H1 (cell line): ENCODE measurements around the gene ASTN2. TPM values are rescaled to one million over a fixed set of nuclear protein-coding genes. Genes with fewer than 3 reads are reported as not detected.

ENCODE experiments used
- CTCF ChIA-PET: fragments of 300-600 bp; sonication (Branson Sonifier 250); formaldehyde crosslinking; loops from one replicate; lab custom pipeline; 2021; ENCODE audit not compliant: partially characterized antibody; lab: Charles Lee
- POLR2A ChIA-PET: fragments of 300-600 bp; sonication (Branson Sonifier 250); formaldehyde crosslinking; loops from one replicate; lab custom pipeline; 2021; ENCODE audit warnings: inconsistent platforms; ENCODE audit not compliant: partially characterized antibody; lab: Charles Lee
- DNase-seq, 2 experiments: peaks; one replicate each; pipeline versions ENCODE4 v3.0.0 to v3.0.0-alpha.2; 2010 to 2022; ENCODE audit warnings: low spot score in 2 of 2, low read depth in 1 of 2, mixed read lengths in 1 of 2
- FAIRE-seq: peaks from 2 replicates; lab custom pipeline; 2011; peaks lifted over from hg19 to GRCh38; lab: Jason Lieb, UNC
- H2AFZ ChIP-seq: 2 replicates; pipeline ENCODE4 v1.8.1; 2012; ENCODE audit warnings: low read length, inconsistent platforms
- H2AK5ac ChIP-seq: 2 replicates; pipeline ENCODE4 v1.6.1; 2013; ENCODE audit warnings: low read depth, low read length
- H2BK120ac ChIP-seq: replicated peaks from 2 replicates; pipeline ENCODE3; 2013; ENCODE audit warnings: low read depth, low read length, inconsistent platforms
- H2BK12ac ChIP-seq: 2 replicates; pipeline ENCODE4 v1.6.1; 2013; ENCODE audit warnings: low read depth, low read length
- H2BK15ac ChIP-seq: 2 replicates; pipeline ENCODE4 v1.6.1; 2013; ENCODE audit warnings: low read length
- H2BK20ac ChIP-seq: 2 replicates; pipeline ENCODE4 v1.6.1; 2013; ENCODE audit warnings: low read length
- H2BK5ac ChIP-seq: 2 replicates; pipeline ENCODE4 v1.6.1; 2013; ENCODE audit warnings: low read depth, low read length
- H3K14ac ChIP-seq: 2 replicates; pipeline ENCODE4 v1.6.1; 2013; ENCODE audit warnings: inconsistent platforms; ENCODE audit not compliant: insufficient read length
- H3K18ac ChIP-seq: 2 replicates; pipeline ENCODE4 v1.6.1; 2013; ENCODE audit warnings: low read length; ENCODE audit errors: extremely low read depth
- H3K23ac ChIP-seq: 2 replicates; pipeline ENCODE4 v1.6.1; 2013; ENCODE audit warnings: inconsistent platforms; ENCODE audit not compliant: insufficient read length
- H3K23me2 ChIP-seq: 2 replicates; pipeline ENCODE4 v1.6.1; 2013; ENCODE audit warnings: low read depth, low read length
- H3K27ac ChIP-seq: 2 replicates; pipeline ENCODE4 v1.6.1; 2011; ENCODE audit warnings: low read depth, low read length, inconsistent platforms
- H3K27me3 ChIP-seq, 4 experiments: replicated peaks in 1 of 4; 1 replicate in 1 of 4; 2 replicates in 3 of 4; pipeline versions ENCODE4 v1.6.1 to v1.8.1; 2011 to 2013; ENCODE audit warnings: low read length in 3 of 4, mild to moderate bottlenecking in 3 of 4, inconsistent platforms in 2 of 4, mixed read lengths in 2 of 4, moderate library complexity in 1 of 4; ENCODE audit not compliant: control insufficient read depth in 3 of 4, insufficient read depth in 3 of 4; ENCODE audit errors: extremely low read depth in 1 of 4
- H3K36me3 ChIP-seq, 4 experiments: 2 replicates each; pipeline versions ENCODE4 v1.6.1 to v1.8.1; 2011 to 2013; ENCODE audit warnings: mild to moderate bottlenecking in 4 of 4, low read length in 3 of 4, moderate library complexity in 2 of 4, control low read depth in 1 of 4, inconsistent platforms in 1 of 4; ENCODE audit not compliant: insufficient read depth in 4 of 4, control insufficient read depth in 2 of 4
- H3K4ac ChIP-seq: replicated peaks from 2 replicates; pipeline ENCODE3; 2013; ENCODE audit warnings: low read length, low read depth, mixed read lengths, inconsistent platforms; ENCODE audit not compliant: insufficient read length
- H3K4me1 ChIP-seq, 4 experiments: replicated peaks in 1 of 4; 1 replicate in 1 of 4; 2 replicates in 3 of 4; pipeline versions ENCODE4 v1.6.1 to v1.8.1; 2011 to 2013; ENCODE audit warnings: low read length in 3 of 4, inconsistent platforms in 2 of 4, mixed read lengths in 1 of 4; ENCODE audit not compliant: insufficient read depth in 4 of 4, control insufficient read depth in 3 of 4
- H3K4me2 ChIP-seq, 2 experiments: 2 replicates each; pipeline versions ENCODE4 v1.6.1 to v1.8.1; 2011 to 2013; ENCODE audit warnings: low read depth in 2 of 2, low read length in 2 of 2, control low read depth in 1 of 2, inconsistent platforms in 1 of 2, mild to moderate bottlenecking in 1 of 2; ENCODE audit not compliant: insufficient read depth in 1 of 2
- H3K4me3 ChIP-seq, 4 experiments: fragments of 200-600, 300-600 bp in 1 of 4; sonication (generic), shearing (Covaris generic), sonication (Bioruptor Twin) in 1 of 4; 2 replicates each; pipeline versions ENCODE4 v1.5.1 to v1.8.1; 2011 to 2016; ENCODE audit warnings: low read length in 4 of 4, low read depth in 3 of 4, control low read depth in 2 of 4, inconsistent platforms in 2 of 4, mild to moderate bottlenecking in 2 of 4, mixed read lengths in 1 of 4, moderate library complexity in 1 of 4; ENCODE audit not compliant: insufficient read depth in 2 of 4; ENCODE audit errors: extremely low read depth in 1 of 4
- H3K56ac ChIP-seq: replicated peaks from 2 replicates; pipeline ENCODE3; 2013; ENCODE audit warnings: low read depth, mild to moderate bottlenecking, mixed read lengths, low read length, inconsistent platforms; ENCODE audit not compliant: insufficient read length
- H3K79me1 ChIP-seq: 2 replicates; pipeline ENCODE4 v1.6.1; 2013; ENCODE audit warnings: low read depth, low read length, control low read depth
- H3K79me2 ChIP-seq, 2 experiments: 2 replicates each; pipeline versions ENCODE4 v1.6.1 to v1.8.1; 2012 to 2013; ENCODE audit warnings: low read length in 2 of 2, mild to moderate bottlenecking in 2 of 2, inconsistent platforms in 1 of 2; ENCODE audit not compliant: insufficient read depth in 2 of 2, control insufficient read depth in 1 of 2
- H3K9ac ChIP-seq, 4 experiments: replicated peaks in 1 of 4; 1 replicate in 1 of 4; 2 replicates in 3 of 4; pipeline versions ENCODE4 v1.6.1 to v1.8.1; 2011 to 2013; ENCODE audit warnings: low read depth in 3 of 4, low read length in 3 of 4, control low read depth in 2 of 4, mild to moderate bottlenecking in 2 of 4, moderate library complexity in 2 of 4, inconsistent platforms in 1 of 4; ENCODE audit errors: extremely low read depth in 1 of 4
- H3K9me3 ChIP-seq, 2 experiments: 2 replicates each; pipeline versions ENCODE4 v1.6.1 to v1.8.1; 2012 to 2013; ENCODE audit warnings: mild to moderate bottlenecking in 2 of 2, moderate library complexity in 2 of 2, control low read depth in 1 of 2, inconsistent platforms in 1 of 2, low read depth in 1 of 2, low read length in 1 of 2, mixed read lengths in 1 of 2; ENCODE audit not compliant: insufficient read depth in 2 of 2
- H4K20me1 ChIP-seq, 2 experiments: replicated peaks in 1 of 2; 2 replicates each; pipeline versions ENCODE3 to v1.8.1; 2011 to 2013; ENCODE audit warnings: inconsistent platforms in 2 of 2, low read length in 2 of 2, mild to moderate bottlenecking in 1 of 2; ENCODE audit not compliant: insufficient read depth in 2 of 2, control insufficient read depth in 1 of 2
- H4K5ac ChIP-seq: 2 replicates; pipeline ENCODE4 v1.6.1; 2013; ENCODE audit warnings: low read length, low read depth, mixed read lengths, inconsistent platforms; ENCODE audit not compliant: insufficient read length
- H4K8ac ChIP-seq: 2 replicates; pipeline ENCODE4 v1.8.0; 2013; ENCODE audit warnings: mild to moderate bottlenecking, moderate library complexity, low read length, inconsistent platforms; ENCODE audit not compliant: insufficient read depth; ENCODE audit errors: extremely low read depth
- H4K91ac ChIP-seq: replicated peaks from 2 replicates; pipeline ENCODE3; 2013; ENCODE audit warnings: low read length, mixed read lengths, inconsistent platforms; ENCODE audit not compliant: insufficient read length
- CEBPB ChIP-seq: IDR thresholded peaks from 2 replicates; pipeline ENCODE4 v1.6.1; 2012; ENCODE audit warnings: low read depth, low read length
- EGR1 ChIP-seq: IDR thresholded peaks from 2 replicates; pipeline ENCODE4 v1.6.1; 2011; ENCODE audit warnings: low read depth, low read length, borderline replicate concordance
- JUND ChIP-seq: IDR thresholded peaks from 2 replicates; pipeline ENCODE4 v1.6.1; 2011; ENCODE audit warnings: mild to moderate bottlenecking, improper control_type of control experiment, low read length
- KDM4A ChIP-seq: IDR thresholded peaks from one replicate; pipeline ENCODE4 v1.7.1; 2012; ENCODE audit warnings: low read depth, mild to moderate bottlenecking, moderate library complexity, low read length, inconsistent platforms; ENCODE audit not compliant: severe bottlenecking
- RNF2 ChIP-seq: fragments of 200-900, 300-1000 bp; sonication (generic); IDR thresholded peaks from 2 replicates; pipeline ENCODE4 v1.7.1; 2016; ENCODE audit warnings: borderline replicate concordance, low read depth, mild to moderate bottlenecking, antibody characterized with exemption, low read length; ENCODE audit not compliant: poor library complexity, severe bottlenecking; ENCODE audit errors: missing control alignments
- ZNF274 ChIP-seq: IDR thresholded peaks from 2 replicates; pipeline ENCODE4 v1.7.0; 2012; ENCODE audit warnings: low read length, borderline replicate concordance; ENCODE audit errors: extremely low read depth
- polyA plus RNA-seq, 7 experiments: library from polyadenylated mRNA; depleted of rRNA in 3 of 7; stranded (reverse) in 5 of 7; unstranded in 2 of 7; fragments of >200 nt in 5 of 7; fragments of 200-250 nt in 2 of 7; gene quantifications; 1 replicate in 5 of 7; 2 replicates in 1 of 7; 4 replicates in 1 of 7; pipeline versions ENCODE4 v1.2.1 to v1.2.3, GENCODE V29; 2011 to 2013; ENCODE audit warnings: missing spikeins in 2 of 7, mixed read lengths in 2 of 7
- total RNA-seq: library from RNA; stranded (reverse); fragmentation: NEBNext Ultra II Directional; extraction: Animal tissue kit (Norgen Biotek cat#: 25700); gene quantifications from 2 replicates; pipeline ENCODE4 v1.2.1, GENCODE V29; 2021

ASTN2 gene
- total and polyA plus RNA-seq, 2 of the 8 experiments (the other 6 are each of a cell fraction or from before 2014, with no cell fraction given), result 8.2 to 13.7 TPM

DNA sequence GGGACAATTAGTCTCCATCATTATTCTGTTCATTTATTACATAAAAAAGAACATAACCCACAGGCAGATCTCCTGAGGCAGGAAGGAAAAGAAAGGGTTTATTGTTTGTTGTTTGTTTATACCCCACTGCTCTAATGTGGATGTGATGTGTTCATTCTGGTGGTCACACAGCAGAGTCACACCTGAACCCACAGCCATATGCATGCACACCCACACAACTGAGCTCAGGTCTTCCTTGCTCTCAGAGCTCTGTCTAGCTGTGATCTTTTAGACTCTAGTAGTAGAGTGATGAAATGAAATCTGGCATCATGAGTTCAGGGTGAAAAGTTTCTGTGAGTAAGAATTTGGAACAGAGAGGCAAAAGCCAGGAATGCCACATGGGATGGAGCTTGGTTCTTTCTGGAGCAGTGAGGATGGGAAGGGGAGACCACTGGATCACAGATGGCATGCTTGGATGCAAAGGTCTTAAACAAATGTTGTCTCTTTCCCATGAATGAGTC is 1034.3 kb downstream of the ASTN2 start:
- Histone ChIP-seq H3K14ac (no peak overlapping the region), H4K5ac (no peak overlapping the region), H2BK15ac (no peak overlapping the region), H3K56ac (no peak overlapping the region), H4K8ac (no peak overlapping the region), H3K23ac (no peak overlapping the region), H3K18ac (no peak overlapping the region), H2AFZ (no peak overlapping the region), H2BK5ac (no peak overlapping the region), H3K23me2 (no peaks in the 10 kb centered on the region), H2BK120ac (no peak overlapping the region), H3K9me3 (no peaks in the 10 kb centered on the region), H3K27ac (no peak overlapping the region), H4K91ac (no peak overlapping the region), H2BK12ac (no peak overlapping the region), H2BK20ac (no peak overlapping the region), H3K4me3 (no peak overlapping the region), H3K36me3 (peaks cover 0 to 2% (median 0%) of the 10 kb centered on the region in 4 experiments; a peak in 1 of 8 replicates), H3K27me3 (no peaks in the 10 kb centered on the region), H3K4me1 (no peaks in the 10 kb centered on the region), H2AK5ac (no peak overlapping the region), H3K4ac (no peak overlapping the region), H3K79me2 (no peaks in the 10 kb centered on the region), H4K20me1 (no peaks in the 10 kb centered on the region), H3K9ac (no peak overlapping the region), H3K4me2 (no peak overlapping the region), H3K79me1 (no peaks in the 10 kb centered on the region)
- ChIA-PET CTCF (interaction anchor here (1.2 to 1.6 kb wide), 4 partner anchors 20 to 191 kb away, joined by 3 to 4 read pairs (median 3); no protein-coding TSS in a partner anchor), POLR2A (interaction anchor here (0.6 kb wide), 1 partner anchor 143 kb away, joined by 3 read pairs; no protein-coding TSS in a partner anchor)
- DNase-seq (no peak), FAIRE-seq (no peak)
- TF ChIP-seq RNF2 (no peak), CEBPB (no peak), EGR1 (no peak), JUND (no peak), KDM4A (no peak), ZNF274 (no peak)
